ENCODE measurements around the gene MAJIN. TPM values are rescaled to one million over a fixed set of nuclear protein-coding genes. Genes with fewer than 3 reads are reported as not detected.

MAJIN gene
- total and polyA plus RNA-seq, 12 donors = not detected

GRCh38 chr11:64911689-64912088 is 60.2 kb downstream of the MAJIN start:
- intact Hi-C loops (cut with DNase I) = no loop called here
- 86 to 87% methylated on average over 9 of the region's 9 CpGs for whole genome bisulfite sequencing, 2 donors
- no peak for ATAC-seq
- H3K27ac ChIP-seq = no peak overlapping the region
- H3K36me3 ChIP-seq = peaks cover 3 to 79% (median 74%) of the 10 kb centered on the region in 9 donors
- H3K4me1 ChIP-seq = peaks cover 5 to 17% (median 15%) of the 10 kb centered on the region in 9 donors
- H3K9me3 ChIP-seq = no peaks in the 10 kb centered on the region
- no peak for TF ChIP-seq CTCF (IDR thresholded peaks at IDR 0.05)
- H3K27me3 ChIP-seq = no peaks in the 10 kb centered on the region
- H3K4me3 ChIP-seq = no peak overlapping the region
- DNase-seq = no peak

GRCh38 chr11:64911142-64911541 is 60.8 kb downstream of the MAJIN start:
- WGBS, 2 donors = 80 to 85% methylated on average over 7 of the region's 7 CpGs
- DNase-seq (no peak), ATAC-seq (no peak)
- H3K27ac ChIP-seq = no peak overlapping the region
- peaks cover 3 to 85% (median 80%) of the 10 kb centered on the region in 9 donors for H3K36me3 ChIP-seq
- H3K4me3 ChIP-seq = no peak overlapping the region
- no peaks in the 10 kb centered on the region for H3K9me3 ChIP-seq
- TF ChIP-seq CTCF (IDR thresholded peaks at IDR 0.05) = no peak
- H3K27me3 ChIP-seq = no peaks in the 10 kb centered on the region
- intact Hi-C loops (cut with DNase I) = no loop called here
- H3K4me1 ChIP-seq = peaks cover 4 to 12% (median 10%) of the 10 kb centered on the region in 9 donors

GRCh38 chr11:64910451-64911093 is 61.3 kb downstream of the MAJIN start:
- intact Hi-C loops (cut with DNase I) = no loop called here
- no peaks in the 10 kb centered on the region for H3K9me3 ChIP-seq
- H3K4me3 ChIP-seq = no peak overlapping the region
- peaks cover 0 to 6% (median 5%) of the 10 kb centered on the region in 9 donors for H3K4me1 ChIP-seq
- H3K27me3 ChIP-seq = no peaks in the 10 kb centered on the region
- H3K36me3 ChIP-seq = peaks cover 3 to 91% (median 85%) of the 10 kb centered on the region in 9 donors
- no peak overlapping the region for H3K27ac ChIP-seq
- DNase-seq (no peak), ATAC-seq (no peak)
- 96% methylated on average over 27 of the region's 27 CpGs for WGBS, 2 donors
- TF ChIP-seq CTCF (IDR thresholded peaks at IDR 0.05) = no peak

GRCh38 chr11:64909653-64910343 is 62.1 kb downstream of the MAJIN start:
- no peak for DNase-seq
- Histone ChIP-seq H3K27ac (no peak overlapping the region), H3K9me3 (no peaks in the 10 kb centered on the region), H3K27me3 (no peaks in the 10 kb centered on the region), H3K36me3 (peaks cover 3 to 98% (median 93%) of the 10 kb centered on the region in 9 donors), H3K4me3 (no peak overlapping the region), H3K4me1 (no peaks in the 10 kb centered on the region)
- WGBS, 2 donors = 92 to 94% methylated on average over 36 to 39 of the region's 39 CpGs
- no peak for TF ChIP-seq CTCF (IDR thresholded peaks at IDR 0.05)
- intact Hi-C loops (cut with DNase I) = no loop called here
- ATAC-seq = no peak

All from heart right ventricle (tissue), 16 donors.